SH-SY5Y (cell line): ENCODE data around the gene SLC22A7.

Experiments used
- GATA2 ChIP-seq: IDR thresholded peaks from 2 replicates; pipeline ENCODE4 v1.6.1; 2011; ENCODE audit warnings: mild to moderate bottlenecking, low read depth, low read length
- GATA3 ChIP-seq: IDR thresholded peaks from 2 replicates; pipeline ENCODE4 v1.6.1; 2011; ENCODE audit warnings: low read depth, mild to moderate bottlenecking, low read length, moderate library complexity

The SLC22A7 gene

DNA sequence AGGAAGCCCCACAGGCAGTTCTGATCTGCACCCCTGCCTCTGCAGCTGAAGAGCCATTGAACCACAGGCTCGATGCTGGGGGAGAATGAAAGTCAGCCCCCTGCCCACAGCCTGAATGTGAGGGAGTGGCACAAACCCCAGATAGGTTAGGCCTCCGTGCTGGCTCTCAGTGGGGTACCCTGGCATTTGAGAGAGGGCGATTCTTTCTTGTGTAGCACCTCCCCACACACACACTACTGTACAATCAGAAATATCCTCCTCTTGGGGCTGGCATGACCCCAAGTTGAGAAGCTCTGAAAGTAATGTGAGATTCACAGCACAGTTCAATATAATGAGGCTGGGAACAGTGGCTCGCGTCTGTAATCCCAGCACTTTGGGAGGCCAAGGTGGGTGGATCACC, 36.9 kb upstream of the SLC22A7 start:
- TF ChIP-seq GATA2 (no peak), GATA3 (no peak)

DNA sequence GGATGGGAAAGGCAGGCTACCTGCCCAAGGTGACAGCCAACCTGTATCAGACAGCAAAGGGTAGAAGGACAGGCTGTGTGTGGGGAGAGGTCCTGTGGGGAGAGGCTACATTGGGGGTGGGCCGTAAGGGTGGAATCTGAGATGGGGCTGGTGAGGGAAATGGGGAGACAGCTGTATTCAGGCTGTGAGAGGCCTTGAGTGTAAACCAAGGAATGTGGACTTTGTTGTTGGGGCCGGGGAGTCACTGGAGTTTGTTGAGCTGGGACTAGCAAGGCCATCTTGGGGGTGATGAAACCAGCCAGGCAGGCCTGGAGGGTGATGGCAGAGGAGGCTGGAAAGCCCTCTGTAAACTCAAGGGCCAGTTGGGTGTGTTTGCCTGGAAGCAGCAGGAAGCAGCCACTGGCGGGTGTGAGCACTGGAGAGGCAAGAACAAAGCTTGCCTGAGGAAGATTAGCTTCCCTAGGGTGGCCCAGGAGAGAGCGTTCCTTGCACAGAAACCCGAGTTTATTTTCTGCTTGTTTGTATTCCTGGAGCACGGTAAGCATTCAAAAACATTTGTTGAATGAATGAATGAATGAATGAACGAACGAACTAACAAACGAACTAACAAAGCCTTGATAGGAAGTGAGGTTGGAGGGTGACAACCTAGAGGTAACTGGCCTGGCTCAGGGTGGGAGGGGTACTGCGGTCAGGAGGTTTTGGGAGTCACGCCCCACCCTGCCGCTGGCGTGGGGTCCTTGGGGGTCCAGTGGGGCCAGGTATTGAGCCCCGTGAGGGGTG, 35.9 kb upstream of the SLC22A7 start:
- no peak for TF ChIP-seq GATA2
- TF ChIP-seq GATA3 = no peak

DNA sequence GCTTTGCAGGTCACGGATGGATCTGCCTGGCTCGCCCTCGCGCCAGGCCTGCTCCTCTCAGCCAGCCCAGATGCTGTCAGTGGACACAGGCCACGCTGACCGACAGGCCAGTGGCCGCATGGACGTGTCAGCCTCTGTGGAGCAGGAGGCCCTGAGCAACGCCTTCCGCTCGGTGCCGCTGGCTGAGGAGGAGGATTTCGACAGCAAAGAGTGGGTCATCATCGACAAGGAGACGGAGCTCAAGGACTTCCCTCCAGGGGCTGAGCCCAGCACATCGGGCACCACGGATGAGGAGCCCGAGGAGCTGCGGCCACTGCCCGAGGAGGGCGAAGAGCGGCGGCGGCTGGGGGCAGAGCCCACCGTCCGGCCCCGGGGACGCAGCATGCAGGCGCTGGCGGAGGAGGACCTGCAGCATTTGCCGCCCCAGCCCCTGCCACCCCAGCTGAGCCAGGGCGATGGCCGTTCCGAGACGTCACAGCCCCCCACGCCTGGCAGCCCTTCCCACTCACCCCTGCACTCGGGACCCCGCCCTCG, 35.2 kb upstream of the SLC22A7 start:
- TF ChIP-seq GATA2 = no peak
- no peak for TF ChIP-seq GATA3

DNA sequence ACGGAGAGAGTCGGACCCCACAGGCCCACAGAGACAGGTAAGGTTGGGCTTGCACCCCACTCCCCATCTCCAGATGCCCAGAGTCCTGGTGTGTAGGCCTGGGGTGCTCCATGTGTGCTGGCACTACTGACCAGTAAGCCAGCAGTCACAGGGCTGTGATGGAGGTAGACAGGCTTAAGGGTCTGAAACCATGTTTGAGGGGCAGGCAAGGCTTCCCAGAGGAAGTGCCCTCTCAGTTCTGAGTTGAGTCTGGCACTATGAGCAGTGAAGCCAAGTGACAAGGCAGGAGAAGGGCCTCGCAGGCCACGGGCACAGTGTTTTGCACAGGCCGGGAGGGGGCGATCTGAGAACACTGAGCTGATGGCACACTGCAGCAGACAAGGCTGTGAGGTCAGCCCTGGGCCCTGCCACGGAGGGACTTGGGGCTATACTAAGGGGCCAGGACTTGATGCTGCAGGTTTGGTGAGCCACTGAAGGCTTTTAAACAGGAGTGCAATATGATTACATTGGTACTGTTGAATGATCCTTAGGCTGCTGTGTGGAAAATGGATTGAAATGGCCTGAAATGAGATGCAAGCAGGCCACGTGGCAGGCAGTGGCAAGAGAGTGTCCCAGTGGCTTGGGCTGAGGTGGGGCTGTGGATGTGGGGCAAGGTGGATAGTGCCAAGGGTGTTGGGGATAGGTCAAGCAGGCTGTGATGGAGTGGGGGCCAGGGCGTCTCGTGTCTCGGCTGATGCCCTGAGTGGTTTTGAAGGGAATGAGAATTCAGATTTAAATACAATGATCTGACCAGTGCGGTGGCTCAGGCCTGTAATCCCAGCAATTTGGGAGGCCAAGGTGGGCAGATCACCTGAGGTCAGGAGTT, 34.5 kb upstream of the SLC22A7 start:
- no peak for TF ChIP-seq GATA3
- TF ChIP-seq GATA2 = no peak

DNA sequence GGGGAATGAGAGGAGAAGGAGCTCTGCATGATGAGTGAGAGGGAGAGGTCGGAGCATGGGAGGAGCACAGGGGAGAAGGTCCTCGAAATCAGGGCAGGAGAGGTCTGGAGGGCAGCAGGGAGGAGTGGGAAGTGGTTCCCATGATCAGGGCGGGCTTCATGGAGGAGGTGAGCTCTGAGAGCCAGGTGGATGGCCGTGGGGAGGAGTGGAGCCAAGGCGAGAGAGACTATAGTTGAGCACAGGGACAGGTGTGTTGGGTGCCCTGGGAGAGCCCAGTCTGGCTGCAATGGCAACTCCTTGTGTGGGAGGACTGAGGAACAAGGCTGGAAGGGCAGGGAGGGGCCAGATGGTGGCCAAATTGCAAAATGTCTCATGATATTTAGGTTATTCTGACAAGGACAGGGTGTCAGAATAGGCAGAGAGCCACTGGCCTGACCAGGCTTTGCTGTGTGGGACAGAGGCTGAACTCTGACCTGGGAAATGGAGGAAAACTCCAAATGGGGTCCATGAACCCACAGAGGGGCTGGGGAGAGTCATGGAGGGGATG, 33.4 kb upstream of the SLC22A7 start:
- TF ChIP-seq GATA2 (no peak), GATA3 (no peak)

- TF ChIP-seq GATA3 = no peak
- no peak for TF ChIP-seq GATA2
These were observed 32.5 kb upstream of the SLC22A7 start for GRCh38 chr6:43265564-43265963.

DNA sequence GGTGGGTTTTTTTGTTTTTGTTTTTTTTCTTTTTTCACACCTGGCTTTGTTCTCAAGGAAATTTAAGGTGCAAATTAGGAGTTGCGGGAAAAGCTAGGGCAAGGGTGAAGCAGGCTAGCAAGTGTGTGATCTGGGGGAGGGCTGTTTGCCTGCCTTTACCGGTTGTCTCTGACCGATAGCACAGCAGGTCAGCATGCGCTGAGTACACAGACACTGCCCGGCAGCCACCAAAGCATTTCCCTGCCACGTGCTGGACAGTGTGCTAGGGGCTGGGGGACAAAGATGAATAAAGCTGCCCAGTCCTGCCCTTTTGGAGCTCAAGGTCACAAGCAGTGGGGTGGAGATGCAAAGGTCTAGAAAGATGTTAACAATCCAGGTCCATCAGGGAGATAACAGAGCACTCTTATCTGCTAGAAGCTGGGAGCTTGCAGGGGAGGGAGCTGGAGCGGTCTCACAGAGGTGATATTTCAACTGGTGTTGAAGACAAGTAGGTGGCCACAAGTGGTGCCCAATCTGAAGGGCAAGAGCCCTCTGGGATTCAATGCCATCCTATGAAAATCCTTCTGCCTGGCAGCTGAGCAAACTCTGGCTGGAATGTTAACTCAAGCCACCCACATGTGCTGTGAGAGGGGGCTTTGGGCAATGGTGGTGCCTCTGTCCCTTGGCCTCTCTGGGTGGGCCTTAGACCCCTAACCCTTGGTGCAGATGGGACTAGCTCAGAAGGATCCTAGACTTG, 30.3 kb upstream of the SLC22A7 start:
- TF ChIP-seq GATA2 = no peak

GRCh38 chr6:43268355-43268700, 29.7 kb upstream of the SLC22A7 start:
- TF ChIP-seq GATA2 (no peak), GATA3 (no peak)

GRCh38 chr6:43268782-43269272, 29.2 kb upstream of the SLC22A7 start:
- no peak for TF ChIP-seq GATA2
- TF ChIP-seq GATA3 = no peak

DNA sequence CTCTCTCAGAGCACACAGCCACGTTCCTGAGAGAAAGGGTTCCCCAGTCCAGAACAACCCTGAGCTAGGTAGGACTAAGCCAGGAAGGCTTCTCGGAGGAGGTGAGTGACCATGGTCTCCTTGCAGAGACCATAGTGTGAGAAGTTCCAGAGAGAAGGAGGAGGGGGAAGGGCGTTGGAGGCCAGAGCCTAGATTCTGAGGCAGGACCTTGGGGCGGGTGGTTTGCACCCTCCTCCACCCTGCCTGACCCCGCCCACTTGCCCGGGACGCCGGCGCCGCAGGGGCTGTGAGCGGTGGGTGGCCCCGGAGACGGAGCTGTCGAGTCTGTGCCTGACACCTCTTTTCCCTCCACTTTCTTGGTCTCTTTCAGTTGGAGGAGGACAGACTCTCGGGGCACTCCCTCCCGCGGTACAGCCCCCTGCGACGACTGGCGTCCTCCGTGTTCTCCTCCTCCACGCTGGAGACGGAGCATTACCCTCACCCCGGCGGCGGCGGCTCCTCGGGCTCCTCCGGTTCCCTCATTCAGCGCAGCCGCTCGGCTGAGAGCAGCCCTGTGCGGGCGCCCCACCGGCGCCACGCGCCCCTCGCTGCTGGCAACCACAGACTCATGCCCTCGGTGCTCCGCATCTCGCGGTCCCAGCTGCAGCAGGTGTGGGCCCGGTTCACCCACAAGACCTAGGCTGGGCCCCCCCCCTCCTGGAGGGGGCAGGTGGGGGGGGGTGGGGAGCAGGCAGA, 28.6 kb upstream of the SLC22A7 start:
- no peak for TF ChIP-seq GATA3
- no peak for TF ChIP-seq GATA2

GRCh38 chr6:43271103-43271815, 26.8 kb upstream of the SLC22A7 start:
- TF ChIP-seq GATA3 (no peak), GATA2 (no peak)

GRCh38 chr6:43271944-43272343, 26.1 kb upstream of the SLC22A7 start:
- no peak for TF ChIP-seq GATA3
- no peak for TF ChIP-seq GATA2
